Measurements from ENCODE around the gene CD27.

The CD27 gene

GRCh38 chr12:6468283-6468575 lies 23.5 kb downstream of the CD27 start:
- H3K4me3 ChIP-seq (ENCODE audit: insufficient read depth, low read length, poor library complexity, severe bottlenecking), result peak overlapping the region; percentile 80
- H3K4me2 ChIP-seq (ENCODE audit: low read depth, low read length, poor library complexity, severe bottlenecking), result peak overlapping the region; percentile 88

GRCh38 chr12:6469092-6469491 lies 24.3 kb downstream of the CD27 start:
- Histone ChIP-seq H3K9me2 (replicated peaks; ENCODE audit: insufficient read depth, low read length) (no peaks in the 10 kb centered on the region), H3K9ac (ENCODE audit: low read length) (peak overlapping the region; percentile 91), H3K27ac (ENCODE audit: low read depth, low read length) (peak overlapping the region; percentile 75), H3K9me3 (ENCODE audit: insufficient read depth, low read length) (no peaks in the 10 kb centered on the region), H3K27me3 (ENCODE audit: low read length) (no peaks in the 10 kb centered on the region), H3K4me2 (ENCODE audit: low read depth, low read length, poor library complexity, severe bottlenecking) (peak overlapping the region; percentile 88), H3K79me2 (ENCODE audit: insufficient read depth, low read length) (peaks cover 45% of the 10 kb centered on the region), H3K36me3 (ENCODE audit: low read length) (peaks cover 8% of the 10 kb centered on the region), H3F3A (ENCODE audit: insufficient read depth) (peaks cover 23% of the 10 kb centered on the region), H3K4me3 (ENCODE audit: insufficient read depth, low read length, poor library complexity, severe bottlenecking) (peak overlapping the region; percentile 80), H2AFZ (ENCODE audit: low read depth, low read length, severe bottlenecking) (no peak overlapping the region), H4K20me1 (ENCODE audit: low read depth, low read length) (no peaks in the 10 kb centered on the region; the same call in 1 of the 2 replicates)
- no peak for TF ChIP-seq CTCF (IDR thresholded peaks at IDR 0.05; ENCODE audit: insufficient read depth, low read length, poor library complexity, severe bottlenecking)
- no peak for TF ChIP-seq EZH2phosphoT487 (conservative IDR thresholded peaks at IDR 0.05; ENCODE audit: low read length)

More at GRCh38 chr12:6468283-6468575, 23.5 kb downstream of the CD27 start:
- Histone ChIP-seq H3K9me3 (ENCODE audit: insufficient read depth, low read length) (no peaks in the 10 kb centered on the region), H3K9me2 (replicated peaks; ENCODE audit: insufficient read depth, low read length) (no peaks in the 10 kb centered on the region), H3F3A (ENCODE audit: insufficient read depth) (peaks cover 32% of the 10 kb centered on the region), H3K79me2 (ENCODE audit: insufficient read depth, low read length) (peaks cover 45% of the 10 kb centered on the region), H2AFZ (ENCODE audit: low read depth, low read length, severe bottlenecking) (no peak overlapping the region), H4K20me1 (ENCODE audit: low read depth, low read length) (no peaks in the 10 kb centered on the region; the same call in 1 of the 2 replicates), H3K27ac (ENCODE audit: low read depth, low read length) (0 out of 2 replicates have a peak overlapping the region, but pooled peaks have one; percentile 75), H3K36me3 (ENCODE audit: low read length) (peaks cover 13% of the 10 kb centered on the region), H3K9ac (ENCODE audit: low read length) (no peak overlapping the region), H3K27me3 (ENCODE audit: low read length) (no peaks in the 10 kb centered on the region)
- TF ChIP-seq CTCF (IDR thresholded peaks at IDR 0.05; ENCODE audit: insufficient read depth, low read length, poor library complexity, severe bottlenecking) (no peak), EZH2phosphoT487 (conservative IDR thresholded peaks at IDR 0.05; ENCODE audit: low read length) (no peak)

- Histone ChIP-seq H4K20me1 (ENCODE audit: low read depth, low read length) (no peaks in the 10 kb centered on the region; the same call in 1 of the 2 replicates), H3F3A (ENCODE audit: insufficient read depth) (peaks cover 21% of the 10 kb centered on the region), H3K9me2 (replicated peaks; ENCODE audit: insufficient read depth, low read length) (no peaks in the 10 kb centered on the region), H3K27me3 (ENCODE audit: low read length) (no peaks in the 10 kb centered on the region), H3K36me3 (ENCODE audit: low read length) (peaks cover 6% of the 10 kb centered on the region), H3K27ac (ENCODE audit: low read depth, low read length) (peak overlapping the region; percentile 75), H3K4me2 (ENCODE audit: low read depth, low read length, poor library complexity, severe bottlenecking) (peak overlapping the region; percentile 88), H2AFZ (ENCODE audit: low read depth, low read length, severe bottlenecking) (peak overlapping the region; percentile 72), H3K9ac (ENCODE audit: low read length) (peak overlapping the region; percentile 91), H3K4me3 (ENCODE audit: insufficient read depth, low read length, poor library complexity, severe bottlenecking) (peak overlapping the region; percentile 80), H3K9me3 (ENCODE audit: insufficient read depth, low read length) (no peaks in the 10 kb centered on the region), H3K79me2 (ENCODE audit: insufficient read depth, low read length) (peaks cover 45% of the 10 kb centered on the region)
- TF ChIP-seq EZH2phosphoT487 (conservative IDR thresholded peaks at IDR 0.05; ENCODE audit: low read length) (no peak), CTCF (IDR thresholded peaks at IDR 0.05; ENCODE audit: insufficient read depth, low read length, poor library complexity, severe bottlenecking) (no peak)
Observed at GRCh38 chr12:6469609-6470374, 25.0 kb downstream of the CD27 start.

Data from SU-DHL-6 (cell line).